GM12874 (cell line): Measurements from ENCODE around the gene VSNL1.

Experiments
- TF ChIP-seq, protein P1 (sequence below): IDR thresholded peaks from 2 replicates; pipeline ENCODE4 v1.5.1; 2011; ENCODE audit warnings: low read depth, mild to moderate bottlenecking, control low read depth, low read length, moderate library complexity; ENCODE audit not compliant: insufficient read depth

VSNL1 gene

DNA sequence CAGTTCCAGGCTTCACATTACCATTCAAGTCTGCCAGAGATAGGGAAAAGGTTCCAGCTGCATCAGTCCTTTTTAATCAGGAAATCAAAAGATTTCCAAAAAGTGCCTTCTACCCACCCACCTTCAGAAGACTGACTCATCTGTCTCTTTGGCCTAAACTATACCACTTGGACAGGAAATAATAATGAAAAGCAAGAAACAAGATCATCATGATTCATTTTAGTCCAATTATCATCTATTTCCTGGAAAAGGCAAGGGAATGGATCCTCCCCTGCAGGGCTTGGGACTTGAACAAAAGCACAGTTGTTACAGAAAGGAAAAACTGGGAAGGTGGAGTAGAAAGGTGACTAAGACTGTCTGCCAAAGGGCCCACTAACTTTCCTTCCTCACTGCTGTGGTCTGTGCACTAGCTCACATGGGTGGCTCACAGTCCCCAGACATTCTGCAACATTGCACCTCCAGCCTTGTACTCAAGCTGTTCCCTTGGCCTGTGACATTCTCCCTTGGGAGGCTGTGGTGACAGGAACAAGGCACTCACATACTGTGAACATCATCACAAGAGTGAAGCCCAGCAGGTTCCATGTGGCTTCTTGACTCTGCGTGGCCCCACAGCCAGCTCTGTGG is 75.3 kb downstream of the VSNL1 start:
- TF ChIP-seq, protein P1, sequence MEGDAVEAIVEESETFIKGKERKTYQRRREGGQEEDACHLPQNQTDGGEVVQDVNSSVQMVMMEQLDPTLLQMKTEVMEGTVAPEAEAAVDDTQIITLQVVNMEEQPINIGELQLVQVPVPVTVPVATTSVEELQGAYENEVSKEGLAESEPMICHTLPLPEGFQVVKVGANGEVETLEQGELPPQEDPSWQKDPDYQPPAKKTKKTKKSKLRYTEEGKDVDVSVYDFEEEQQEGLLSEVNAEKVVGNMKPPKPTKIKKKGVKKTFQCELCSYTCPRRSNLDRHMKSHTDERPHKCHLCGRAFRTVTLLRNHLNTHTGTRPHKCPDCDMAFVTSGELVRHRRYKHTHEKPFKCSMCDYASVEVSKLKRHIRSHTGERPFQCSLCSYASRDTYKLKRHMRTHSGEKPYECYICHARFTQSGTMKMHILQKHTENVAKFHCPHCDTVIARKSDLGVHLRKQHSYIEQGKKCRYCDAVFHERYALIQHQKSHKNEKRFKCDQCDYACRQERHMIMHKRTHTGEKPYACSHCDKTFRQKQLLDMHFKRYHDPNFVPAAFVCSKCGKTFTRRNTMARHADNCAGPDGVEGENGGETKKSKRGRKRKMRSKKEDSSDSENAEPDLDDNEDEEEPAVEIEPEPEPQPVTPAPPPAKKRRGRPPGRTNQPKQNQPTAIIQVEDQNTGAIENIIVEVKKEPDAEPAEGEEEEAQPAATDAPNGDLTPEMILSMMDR: no peak

DNA sequence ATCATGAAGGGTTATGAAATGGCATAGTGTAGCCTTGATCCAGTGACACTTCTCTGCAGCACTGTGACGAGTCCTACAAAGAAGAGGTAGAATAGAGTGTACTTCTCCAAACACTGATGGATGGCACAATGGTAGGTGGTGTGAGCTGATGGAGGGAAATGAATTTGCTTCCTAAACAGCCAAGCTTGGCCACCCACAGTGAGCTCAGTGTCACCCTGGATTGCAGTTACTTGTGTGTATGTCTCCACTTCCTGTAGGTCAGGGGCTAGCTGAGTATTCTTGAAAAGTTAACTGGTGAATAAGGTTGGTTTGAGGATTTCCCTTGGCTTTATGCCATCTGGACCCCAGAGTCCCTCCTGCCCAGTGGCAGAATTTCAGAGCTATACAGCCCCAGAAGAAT is 75.9 kb downstream of the VSNL1 start:
- TF ChIP-seq, protein P1: no peak

DNA sequence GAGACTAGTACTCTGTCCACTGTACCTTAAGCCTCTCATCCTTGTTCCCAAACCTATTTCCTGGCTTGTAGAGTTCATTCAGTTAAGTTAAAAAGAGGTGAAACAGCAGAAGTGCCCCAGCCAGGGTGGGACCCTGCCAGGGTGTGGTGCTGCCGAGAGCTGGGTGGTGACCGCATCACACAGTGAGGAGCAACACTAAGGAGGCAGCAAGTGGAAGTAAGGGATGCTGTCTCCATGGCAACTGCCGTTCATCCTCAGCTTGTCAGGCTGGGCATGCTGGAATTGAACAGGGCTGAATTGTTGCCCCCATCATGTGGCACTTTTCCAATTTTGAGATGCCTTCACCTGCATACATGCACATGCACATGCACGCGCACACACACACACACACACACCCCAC is 77.0 kb downstream of the VSNL1 start:
- TF ChIP-seq, protein P1: no peak

DNA sequence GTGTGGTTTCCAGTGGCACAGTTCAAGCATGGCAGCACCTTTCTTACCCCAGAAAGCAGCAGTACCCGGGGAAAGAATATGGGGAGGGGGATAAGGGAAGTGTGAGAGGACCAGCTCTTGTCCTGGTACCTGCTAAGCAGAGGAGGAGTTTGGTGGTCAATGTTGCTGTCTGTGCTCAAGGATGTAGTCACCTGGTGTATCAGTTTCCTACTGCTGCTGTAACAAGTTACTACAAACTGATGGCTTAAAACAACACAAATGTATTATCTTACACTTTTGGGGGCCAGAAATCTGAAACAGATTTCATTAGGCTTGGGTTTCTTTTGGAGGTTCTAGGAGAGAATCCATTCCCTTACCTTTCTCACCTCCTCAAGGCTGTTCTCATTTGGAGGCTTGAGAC is 77.5 kb downstream of the VSNL1 start:
- TF ChIP-seq, protein P1: no peak

DNA sequence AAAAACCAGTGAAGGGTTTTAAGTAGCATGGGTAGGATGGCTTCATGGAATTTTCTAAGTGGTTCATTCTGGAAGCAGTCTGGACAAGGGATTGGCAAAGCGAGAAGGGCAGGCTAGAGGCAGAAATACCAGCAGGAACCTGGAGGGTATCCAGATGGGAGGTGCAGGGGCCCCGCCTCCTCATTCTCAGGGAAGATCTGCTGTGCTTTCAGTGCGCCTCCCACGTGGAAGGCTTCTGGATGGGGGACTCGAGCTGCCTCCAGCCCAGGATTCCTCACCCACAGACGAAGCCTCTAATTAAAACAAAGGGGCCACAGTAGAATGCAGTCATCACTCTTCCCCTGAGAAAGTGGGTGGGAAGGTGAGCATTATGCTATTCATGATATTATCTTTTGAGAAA is 79.8 kb downstream of the VSNL1 start:
- TF ChIP-seq, protein P1: no peak

DNA sequence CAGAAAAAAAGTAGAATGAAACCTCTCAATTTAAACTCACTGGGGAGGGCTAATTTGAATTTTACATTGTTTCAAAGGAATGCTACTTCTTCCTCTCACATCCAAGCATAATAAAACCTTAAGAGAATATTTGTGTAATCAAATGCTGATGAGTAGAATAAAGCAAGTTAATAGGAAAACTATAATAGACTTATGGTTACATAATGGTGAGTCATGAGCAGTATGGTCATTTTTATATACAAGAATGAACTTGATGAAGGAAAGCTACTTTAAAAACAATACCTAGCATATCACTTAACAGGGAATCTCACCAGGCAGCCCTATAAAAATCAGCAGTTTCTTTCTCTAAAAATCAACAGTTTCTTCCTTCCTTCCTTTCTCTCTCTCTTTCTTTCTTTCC is 80.3 kb downstream of the VSNL1 start:
- TF ChIP-seq, protein P1: no peak

DNA sequence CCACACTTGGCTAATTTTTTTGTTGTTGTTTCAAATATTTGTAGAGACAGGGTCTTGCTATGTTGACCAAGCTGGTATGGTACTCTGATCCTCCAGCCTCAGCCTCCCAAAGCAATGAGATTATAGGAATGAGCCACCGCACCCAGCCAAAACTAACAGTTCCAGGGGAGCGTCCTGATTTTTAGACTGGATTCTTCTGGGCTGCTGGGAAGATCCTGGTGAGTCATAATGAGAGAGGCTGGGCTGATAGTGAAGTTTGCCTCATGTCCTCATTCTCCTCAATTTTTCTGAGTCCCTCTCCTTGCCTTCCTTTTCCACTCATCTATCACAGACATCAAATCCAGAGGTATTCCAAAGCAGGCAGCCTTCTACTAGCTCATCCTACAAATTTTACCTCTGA is 81.3 kb downstream of the VSNL1 start:
- TF ChIP-seq, protein P1: no peak
